ENCODE measurements around the gene GNB1L.

The GNB1L gene

DNA sequence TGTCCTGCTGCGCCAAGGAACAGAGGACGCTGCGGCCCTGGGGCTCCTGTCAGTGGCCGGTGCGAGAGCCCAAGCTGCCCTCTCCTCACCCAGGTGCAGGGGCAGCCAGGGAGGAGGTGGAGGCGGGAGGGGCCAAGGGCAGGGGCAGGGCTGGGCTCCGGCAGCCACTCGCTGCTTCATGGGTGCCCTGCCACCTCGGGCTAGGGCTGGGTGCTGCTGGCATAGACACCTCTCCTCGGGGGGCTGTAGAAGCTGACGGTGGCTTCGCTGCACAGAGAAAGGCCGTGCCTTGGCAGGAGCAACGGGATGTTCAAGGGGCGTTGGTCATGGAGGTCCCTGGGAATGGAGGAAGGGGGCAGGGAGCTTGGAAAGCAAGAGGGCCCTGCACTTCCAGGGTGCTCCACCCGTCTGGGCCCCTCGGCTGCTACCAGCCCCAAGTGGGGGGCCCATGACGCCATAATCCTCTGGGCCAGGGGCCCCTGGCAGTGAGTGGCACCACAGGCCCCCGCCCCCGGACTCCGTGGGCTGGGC, 95.7 kb downstream of the GNB1L start:
- DNase-seq = no peak

DNA sequence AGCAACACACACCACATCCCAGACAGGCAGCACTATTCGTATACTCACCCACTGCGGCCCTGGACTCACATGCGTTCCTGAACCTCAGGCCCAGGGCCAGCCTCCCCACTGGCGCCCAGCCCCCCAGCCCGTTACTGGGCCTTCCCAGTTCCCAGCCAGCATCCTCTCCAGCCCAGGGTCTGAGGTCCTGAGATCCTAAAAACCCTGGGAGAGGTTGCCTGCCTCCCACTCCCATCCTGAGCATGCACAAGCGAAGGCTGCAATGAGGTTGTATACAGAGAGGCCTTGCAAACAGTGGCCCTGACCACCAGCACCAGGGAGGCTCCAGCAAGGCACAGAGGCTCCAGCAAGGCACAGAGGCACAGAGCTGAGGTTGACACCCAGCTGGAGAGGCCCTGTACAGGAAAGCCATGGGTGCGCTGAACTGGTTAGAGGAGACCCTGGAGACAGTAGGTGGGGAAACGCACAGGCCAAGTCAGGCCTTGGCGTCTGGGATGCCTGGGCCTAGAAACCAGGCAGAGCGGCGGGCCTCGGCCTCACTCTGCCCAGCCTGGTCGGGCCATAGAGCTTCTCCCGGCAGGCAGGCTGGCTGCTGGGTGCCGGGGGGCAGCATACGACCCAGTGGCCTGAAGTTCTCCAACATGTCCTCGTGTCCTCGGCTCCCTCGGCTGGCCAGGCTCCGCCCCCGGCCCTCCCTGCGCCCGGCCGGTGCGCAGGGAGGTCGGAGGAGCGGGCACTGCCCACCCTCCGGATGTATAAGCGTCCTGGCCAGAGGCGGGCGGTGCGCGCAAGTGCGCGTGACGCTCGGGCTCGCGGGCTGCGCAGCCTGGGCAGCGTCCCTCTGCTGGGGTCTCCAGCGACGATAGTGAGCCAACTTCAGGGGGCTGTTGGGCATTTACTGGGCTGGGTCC, 96.4 kb downstream of the GNB1L start:
- no peak for DNase-seq

DNA sequence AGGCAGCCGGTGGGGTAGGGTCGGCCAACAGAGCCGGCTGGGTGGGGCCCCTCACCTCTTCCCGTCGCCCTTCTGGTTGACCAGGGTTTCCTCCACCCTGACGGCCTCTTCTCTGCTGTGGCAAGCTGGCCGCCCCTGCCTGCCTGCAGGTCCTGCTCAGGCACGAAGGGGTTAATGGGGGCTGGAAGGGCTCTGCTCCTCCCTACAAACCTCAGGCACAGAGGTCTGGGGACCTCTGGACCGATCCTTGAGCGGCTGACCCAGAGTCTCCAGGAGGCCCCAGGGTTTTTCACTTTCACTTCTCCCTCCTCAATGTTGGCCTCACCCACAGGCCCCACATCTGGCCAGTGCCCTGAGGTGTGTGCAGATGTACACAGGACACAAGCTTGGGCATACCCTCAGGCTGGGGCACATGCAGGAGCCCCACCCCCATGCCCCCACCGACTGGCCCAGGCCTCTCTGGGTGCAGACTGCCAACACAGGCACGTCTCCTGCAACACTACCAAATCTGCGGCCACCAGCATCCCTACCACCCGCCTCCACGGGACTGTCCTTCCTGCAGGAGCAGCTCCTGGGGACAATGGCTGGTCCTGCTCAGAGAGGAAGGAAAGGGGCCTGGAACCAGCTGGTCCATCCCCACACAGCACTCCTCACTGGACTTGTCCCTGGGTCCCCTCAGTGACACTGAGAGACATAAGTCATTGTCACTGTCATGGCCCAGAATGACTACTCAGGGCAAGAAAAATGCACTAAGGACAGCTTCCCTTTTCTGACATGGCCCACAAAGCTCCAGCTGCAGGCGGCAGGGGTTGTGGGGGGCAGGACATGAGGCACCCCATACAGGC, 97.3 kb downstream of the GNB1L start:
- DNase-seq = no peak

DNA sequence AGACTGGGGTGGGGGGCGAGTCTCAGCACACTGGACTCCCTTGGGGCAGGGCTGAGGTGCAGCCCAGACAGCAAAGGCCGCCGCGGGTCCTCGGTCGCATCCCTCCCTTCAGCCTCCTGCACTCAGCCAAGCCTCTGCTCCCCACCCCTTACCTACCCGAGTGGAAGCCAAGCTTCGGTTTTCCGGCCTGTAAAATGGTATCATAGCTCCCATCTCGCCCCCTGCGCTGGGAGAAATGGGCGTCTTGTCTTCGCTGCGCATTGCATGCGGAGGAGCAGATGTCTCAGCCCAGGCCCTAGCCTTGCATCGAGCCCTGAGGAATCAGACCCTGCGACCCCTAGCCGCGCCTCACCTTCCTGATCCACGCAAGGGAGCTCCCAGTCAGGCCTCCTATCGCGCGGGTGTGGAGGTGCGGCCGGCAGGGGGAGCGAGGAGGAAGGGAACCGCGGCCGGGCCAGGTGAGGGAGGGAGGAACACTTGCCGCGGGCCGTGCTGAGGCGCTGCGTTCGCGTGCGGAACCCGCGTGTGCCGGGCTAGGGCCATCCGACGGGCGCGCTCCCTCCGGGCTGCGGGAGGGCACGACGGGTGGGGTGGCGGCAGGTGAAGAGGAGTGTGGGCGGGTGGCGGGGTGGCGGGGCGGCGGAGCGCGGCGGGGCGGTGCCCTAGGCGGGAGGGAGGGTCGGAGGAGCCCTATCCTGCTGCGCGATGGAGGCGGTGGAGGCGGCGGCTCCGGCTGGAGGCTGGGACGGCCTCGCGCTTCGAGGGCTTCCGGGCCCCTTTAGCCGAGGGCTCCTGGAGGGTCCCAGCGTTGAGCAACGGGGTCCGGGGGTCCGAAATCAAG, 98.2 kb downstream of the GNB1L start:
- DNase-seq = peak; percentile 8

DNA sequence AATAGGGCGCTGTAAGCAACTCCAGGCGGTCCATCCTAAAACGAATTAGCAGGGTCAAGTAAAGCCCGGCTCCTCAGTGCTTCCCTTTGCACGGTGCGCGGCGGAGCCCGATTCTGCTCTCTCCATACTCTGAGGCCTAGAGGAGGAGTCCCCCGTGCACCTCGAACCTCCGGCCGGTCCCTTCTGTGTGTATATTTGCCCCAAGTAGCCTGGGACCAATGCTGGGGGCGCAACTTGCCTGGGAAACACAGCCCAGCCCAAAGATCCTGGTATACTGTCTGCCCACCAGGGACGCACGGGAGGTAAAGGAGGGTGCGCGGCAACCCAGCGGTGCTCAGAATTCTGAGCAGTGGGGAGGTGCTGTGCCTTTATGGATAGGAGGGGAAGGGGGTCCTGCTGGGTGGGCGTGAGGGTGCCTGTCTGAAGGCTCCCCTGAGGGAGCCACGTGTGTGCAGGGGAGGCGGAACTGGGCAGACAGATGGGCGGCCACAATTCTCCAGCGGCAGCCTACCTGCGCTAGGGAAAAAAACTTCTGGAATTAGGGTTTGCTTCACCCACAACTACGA, 98.9 kb downstream of the GNB1L start:
- no peak for DNase-seq

DNA sequence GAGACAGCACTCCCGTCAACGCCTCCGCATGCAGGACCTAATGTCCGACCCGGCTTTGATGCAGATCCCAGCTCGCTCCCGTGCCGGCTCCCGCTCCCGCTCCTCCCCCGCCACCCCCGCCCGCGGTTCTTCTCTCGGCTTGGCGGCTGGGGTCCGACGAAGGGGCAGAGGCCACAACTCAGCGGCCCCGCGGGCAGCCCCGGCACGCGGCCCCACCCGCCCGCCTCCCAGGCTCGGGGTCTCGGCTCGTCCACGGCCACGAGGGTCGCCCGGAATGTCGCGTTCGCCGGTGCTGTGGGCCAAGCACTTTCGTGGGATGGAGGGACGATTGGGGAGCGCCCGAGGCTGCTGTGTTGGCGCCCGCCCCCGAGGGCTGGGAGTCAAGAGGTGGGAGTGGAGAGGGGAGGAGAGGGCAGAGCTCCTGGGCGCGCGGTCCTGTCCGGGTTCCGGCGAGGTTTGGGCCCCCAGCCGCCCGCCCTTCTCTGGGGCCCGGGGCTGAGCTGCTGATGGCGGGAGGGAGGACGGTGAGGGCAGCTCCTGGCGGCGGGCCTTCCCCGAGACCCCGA, 99.4 kb downstream of the GNB1L start:
- DNase-seq = no peak

DNA sequence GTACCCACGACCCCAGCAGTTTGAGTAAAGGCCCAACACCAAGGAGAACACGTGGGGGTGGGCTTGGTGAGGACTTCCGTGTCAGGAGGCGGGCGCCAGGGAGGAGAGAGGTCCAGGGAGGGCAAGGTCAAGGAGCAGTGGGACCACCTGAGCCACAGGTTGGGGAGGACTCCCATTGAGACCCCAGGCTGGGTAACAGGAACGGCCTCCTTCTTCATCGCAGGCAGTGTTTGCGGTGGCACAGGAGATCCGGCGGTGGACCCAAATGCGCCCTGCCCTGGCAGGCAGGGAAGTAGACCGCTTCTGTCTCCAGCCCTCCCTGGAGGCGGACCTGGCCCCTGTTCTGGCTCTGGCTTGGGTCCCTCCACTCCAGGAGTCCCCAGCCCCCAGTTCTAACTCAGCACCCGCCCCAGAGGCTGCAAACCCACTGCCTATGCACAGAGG, 100.0 kb downstream of the GNB1L start:
- no peak for DNase-seq

DNA sequence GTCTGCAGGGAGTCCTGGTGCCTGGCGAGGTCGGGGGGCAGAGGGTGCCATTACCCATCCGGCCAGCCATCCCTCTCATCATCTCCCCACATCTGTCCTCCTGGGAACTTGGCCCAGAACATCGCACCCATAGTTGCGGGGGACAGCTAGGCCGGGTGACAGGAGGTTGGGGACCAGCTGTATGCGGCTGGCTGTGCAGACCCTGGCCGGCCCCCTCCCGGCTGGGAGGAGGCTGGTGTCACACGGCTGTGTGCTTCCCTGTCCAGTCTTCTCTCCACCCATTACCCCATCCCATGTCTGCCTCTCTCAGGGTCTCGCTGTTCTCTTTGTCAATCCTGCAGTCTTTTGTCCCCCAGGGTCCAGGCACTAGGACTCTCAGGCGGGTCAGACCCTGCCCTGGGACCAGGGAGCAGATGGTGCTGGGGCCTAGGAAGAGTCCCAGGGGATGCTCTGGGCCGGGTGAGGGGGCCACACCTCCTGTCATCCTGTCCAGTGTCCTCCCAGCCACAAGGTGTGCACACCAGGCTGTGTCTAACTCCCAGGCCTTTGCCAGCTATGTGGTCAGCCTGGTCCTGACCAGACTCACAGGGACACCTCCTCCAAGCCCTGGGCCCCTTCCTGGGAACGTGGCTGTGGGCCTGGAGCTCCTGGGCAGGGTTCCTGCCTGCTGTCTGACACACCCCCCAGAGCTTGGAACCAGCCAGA, 100.5 kb downstream of the GNB1L start:
- DNase-seq = no peak

DNA sequence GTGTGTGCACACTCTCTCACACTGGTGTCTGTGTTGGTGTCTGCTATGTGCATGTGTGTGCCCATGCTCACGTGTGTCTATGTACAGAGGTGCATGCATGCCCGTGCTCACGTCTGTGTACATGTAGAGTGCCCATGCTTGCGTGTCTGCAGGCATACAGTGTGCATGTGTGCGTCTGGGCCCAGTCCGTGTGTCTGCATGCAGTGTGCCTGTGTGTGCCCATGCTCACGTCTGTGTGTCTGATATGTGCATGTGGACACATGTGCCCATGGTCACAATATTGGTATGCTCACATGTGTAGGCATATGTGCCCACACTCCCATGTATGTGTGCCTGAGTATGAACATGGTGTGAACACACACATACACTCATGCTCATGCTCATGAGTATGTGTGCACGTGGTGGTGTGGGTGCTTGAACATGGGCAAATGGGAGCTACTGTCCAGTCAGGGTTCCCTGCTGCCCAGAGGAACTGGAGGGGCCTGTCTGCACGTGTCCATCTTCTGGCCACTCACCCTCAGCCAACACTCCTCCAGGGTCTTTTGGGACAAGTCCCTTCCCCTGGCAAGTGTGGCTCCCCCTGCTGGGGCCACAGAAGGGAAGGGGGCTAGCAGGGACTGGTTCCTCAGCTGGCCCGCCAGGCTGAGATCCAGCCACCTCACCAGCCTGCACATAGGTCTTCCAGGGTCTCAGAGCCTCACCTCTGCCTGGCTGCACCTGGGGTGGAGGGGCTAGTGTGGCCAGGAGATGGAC, 101.4 kb downstream of the GNB1L start:
- DNase-seq = no peak

DNA sequence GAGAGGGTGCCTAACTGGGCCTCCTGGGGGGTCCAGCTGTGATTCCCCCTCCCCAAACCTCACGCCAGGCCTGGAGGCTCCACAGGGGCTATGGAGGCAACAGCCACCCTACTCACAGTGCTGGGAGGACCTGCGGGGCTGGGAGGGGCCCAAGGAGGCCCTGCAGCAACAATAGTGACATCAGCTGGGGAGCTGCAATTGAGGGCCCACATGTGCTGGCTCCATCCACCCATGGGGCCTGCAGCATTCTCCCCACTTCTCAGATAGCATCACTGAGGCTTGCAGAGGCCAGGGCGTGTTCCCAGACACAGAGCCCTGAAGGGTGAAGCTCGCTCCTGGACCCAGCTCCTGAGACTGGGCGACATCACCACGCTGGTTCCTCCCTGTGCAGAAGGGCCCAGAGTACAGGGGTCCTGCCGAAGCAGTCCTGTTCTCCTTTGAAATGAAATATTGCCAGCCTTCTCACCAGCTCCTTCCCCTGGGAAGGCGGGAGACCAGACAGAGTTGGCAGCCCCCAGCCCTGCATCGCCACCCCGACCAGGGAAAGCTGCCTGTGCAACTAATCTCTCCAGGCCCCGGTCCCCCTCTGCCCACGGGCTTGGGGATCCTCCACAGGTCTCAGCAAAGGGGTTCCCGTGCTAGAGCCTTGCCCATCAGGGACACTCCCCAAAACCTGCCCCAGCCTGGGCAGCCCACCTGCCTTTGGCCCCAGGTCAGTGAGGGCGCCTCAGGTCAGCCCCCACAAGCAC, 103.0 kb downstream of the GNB1L start:
- DNase-seq = no peak

DNA sequence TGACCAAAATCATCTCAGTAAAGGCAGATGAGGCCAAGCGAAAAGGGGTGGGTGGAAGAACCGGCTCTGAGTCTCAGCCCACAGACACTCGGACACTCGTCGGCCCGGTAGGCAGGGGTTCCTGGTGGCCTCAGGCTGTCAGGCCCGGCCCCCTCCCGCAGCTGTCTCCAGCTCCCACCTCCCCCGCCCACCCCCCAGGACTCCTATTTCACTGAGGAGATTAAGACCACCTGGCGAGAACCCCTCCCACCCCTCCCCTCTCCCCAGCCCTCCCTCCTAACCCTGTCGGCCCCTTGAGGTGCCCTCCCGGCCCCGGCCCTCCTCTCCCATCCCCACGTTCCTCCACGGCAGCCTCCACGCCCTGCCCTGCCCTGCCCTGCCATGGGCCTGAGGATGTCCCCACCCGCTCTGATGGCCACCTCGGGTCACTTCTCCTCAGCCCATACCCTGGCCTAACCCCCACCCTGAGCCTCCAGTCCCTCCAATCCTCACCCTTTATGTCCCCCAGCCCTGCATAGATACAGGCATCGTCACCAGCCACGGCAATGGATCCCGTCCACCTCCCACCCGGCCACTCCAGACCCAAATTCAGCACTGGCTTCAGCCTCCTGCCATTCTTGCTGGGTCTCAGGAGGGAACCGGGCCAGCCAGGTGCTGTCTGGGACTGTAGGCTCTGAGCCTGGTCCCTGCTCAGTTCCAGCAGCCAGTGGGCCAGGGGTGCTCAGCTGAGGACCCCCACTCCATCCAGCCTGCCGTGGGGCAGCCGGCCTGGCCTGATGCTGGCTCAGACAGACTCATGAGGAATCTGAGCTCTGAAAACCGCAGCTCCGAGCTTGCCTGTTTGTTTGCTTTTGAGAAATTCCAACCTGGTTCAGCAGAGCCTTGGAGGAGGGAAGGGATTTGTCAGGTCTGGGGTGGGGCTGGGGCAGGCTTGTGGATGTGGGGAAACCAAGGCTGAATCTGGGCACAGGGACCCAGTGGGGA, 103.9 kb downstream of the GNB1L start:
- DNase-seq = no peak

DNA sequence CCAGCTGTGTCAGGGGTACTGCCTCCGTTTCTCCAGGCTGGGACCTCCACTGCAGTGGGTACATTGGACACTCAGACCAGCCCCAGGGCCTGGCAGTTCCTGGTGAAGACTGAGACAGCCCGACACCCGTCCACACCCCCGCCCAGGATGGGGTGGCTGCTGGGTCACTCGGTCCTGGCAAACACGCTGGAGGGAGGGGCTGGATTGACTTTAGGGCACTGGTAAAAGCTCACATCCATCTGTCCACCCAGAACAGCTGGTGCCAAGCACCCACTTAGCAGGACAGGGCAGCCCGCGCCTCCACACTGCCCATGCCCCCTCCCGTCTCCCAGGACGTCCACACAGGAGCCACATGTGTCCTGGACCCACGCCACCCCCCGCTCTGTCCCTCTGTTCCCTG, 104.8 kb downstream of the GNB1L start:
- no peak for DNase-seq

DNA sequence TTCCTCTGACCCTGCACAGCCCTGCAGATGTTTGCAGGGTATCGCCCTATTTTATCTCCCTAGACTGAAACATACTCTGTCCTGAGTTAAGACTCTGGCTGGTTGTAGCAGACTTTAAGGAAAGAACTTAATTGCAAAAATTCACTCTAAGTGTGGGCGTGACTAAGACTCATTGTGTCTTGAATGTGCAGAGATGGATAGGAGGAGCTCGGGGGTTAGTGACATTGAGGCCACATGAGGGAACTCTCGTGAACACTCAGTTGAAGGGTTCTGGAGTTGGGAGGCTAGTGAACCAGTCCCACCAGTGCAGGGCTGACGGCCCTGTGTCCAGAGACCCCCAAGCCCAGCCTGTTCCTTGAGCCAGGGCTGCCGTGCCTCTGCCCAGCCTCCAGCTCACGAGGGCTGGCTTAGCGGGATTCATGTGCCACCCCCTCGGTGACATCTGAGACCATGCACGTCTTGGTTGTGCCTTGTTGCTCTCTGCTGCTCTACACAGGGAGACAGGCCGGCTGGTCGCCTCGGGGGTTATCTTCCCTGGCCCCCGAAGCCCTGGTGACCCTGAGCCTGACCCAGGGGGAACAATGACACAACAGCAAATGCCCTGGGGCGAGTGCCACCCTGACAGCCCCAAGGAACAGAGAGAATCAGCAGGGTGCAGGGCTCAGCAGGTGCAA, 105.5 kb downstream of the GNB1L start:
- DNase-seq = no peak

DNA sequence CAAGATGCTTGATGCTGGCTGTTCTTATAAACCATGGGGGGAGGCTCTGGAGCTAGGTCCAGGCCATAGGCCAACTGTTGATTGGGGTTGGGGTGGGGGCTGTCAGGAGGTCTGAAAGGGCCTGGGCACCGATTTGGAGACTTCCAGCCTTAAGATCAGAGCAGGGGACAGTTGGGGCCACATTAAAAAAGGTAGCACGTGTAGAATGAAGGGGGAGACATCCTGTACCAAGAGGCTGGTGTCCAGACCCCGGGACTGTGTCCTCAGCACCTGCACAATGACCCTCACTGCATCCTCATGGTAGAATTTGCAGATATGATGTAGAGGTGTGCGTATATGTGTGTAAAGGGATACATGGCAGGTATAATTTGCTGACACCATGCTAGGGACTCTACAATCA, 106.5 kb downstream of the GNB1L start:
- no peak for DNase-seq

DNA sequence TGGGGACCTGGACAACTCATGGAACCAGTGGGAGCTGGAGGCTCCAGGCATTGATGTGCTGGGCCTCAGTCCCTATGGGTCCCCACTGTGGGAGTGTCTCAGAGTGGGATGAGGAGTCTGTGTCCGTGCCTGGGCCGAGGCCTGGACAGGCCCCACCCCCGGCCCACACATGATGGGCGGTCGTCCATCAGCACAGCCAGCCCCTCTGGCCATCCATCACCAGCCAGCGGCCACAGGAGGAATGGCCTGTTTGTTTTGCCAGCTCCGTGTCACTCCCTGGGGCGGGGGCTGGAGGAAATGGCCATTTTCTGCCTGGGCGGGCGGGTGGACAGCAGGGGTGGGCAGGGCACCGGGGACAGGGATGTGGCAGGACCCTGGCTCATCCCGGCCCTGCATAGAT, 107.1 kb downstream of the GNB1L start:
- no peak for DNase-seq

DNA sequence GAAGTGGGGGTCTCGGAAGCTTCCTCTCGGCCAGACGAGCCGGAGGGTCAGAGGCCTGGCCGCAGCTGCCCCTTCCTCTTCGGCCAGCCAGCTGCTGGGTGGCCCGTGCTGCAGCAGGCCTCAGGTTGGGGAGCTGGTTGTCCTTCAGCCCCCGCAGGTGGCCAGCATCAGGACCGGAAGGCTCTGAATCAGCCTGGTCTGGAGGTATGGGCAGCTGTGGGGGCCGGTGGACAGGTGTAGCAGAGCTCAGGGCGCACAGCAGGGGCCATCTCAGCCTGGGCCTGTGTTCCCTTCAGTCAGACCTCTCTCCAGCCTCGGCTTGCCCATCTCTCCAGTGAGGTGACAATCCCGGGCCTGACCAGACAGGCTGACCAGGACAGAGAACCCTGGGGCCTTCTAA, 107.9 kb downstream of the GNB1L start:
- no peak for DNase-seq

DNA sequence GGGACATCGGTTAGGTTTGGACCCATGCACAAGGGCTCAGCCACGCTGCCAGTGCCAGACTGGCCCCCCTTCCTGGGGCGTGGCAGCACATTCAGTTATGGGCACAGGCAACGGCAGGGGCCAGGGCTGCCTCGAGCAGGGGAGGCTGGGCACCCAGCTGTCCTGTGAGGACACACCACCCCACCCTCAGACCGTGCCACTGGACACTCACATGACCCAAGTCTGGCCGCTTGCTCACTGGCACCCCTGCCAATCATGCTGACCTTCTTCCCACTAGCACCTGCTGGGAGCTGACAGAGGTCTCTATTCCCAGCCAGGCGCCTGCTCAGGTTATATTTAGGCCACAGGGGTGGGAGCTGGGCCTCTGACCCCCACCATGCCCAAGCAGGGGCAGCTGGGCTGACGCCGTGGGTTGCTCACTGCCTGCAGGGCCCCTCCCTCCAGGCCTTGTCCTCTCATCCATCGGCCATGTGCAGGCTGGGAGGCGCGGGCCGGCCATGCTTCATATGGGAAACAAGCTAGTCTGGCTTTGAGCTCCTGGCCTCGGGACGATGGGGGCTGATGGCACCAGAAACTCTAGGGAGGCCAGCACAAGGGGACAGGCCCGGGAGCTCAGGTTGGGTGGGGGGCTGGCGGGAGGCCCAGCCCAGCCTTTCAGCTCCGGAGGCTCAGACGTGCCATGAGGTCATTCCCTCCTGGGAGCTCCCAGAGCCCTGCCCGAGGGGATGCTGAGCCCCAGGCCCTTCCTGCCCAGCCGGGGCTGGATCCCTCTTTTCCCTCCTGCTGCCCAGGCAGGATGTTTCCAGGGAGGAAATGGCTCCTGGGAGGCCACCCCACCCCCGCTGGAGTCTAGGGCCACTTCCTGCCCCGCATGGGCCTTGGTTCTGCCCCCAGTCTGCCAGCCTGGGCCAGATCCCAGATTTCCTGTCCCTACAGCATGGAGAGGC, 109.2 kb downstream of the GNB1L start:
- no peak for DNase-seq

All from GF-D8 (cell line).